HG03103 (cell line): ENCODE results near the gene C1QTNF8.

Experiments
- ATAC-seq: cut with Tn5 transposase; IDR thresholded peaks from one replicate; pipeline ENCODE4 v1.9.1; 2021; ENCODE audit warnings: low read depth; ENCODE audit not compliant: unreplicated experiment

The C1QTNF8 gene

GRCh38 chr16:1080801-1081733 is 15.0 kb downstream of the C1QTNF8 start:
- no peak for ATAC-seq

- ATAC-seq, result no peak
Observed at GRCh38 chr16:1079786-1080525, 16.1 kb downstream of the C1QTNF8 start.

GRCh38 chr16:1079341-1079740 is 16.7 kb downstream of the C1QTNF8 start:
- ATAC-seq, result no peak

GRCh38 chr16:1078579-1079021 is 17.4 kb downstream of the C1QTNF8 start:
- no peak for ATAC-seq

GRCh38 chr16:1077877-1078578 is 18.0 kb downstream of the C1QTNF8 start:
- no peak for ATAC-seq

GRCh38 chr16:1076801-1077576 is 19.1 kb downstream of the C1QTNF8 start:
- ATAC-seq, result no peak

GRCh38 chr16:1075546-1075945 is 20.5 kb downstream of the C1QTNF8 start:
- ATAC-seq, result no peak

GRCh38 chr16:1074379-1074649 is 21.7 kb downstream of the C1QTNF8 start:
- no peak for ATAC-seq

GRCh38 chr16:1073566-1074378 is 22.3 kb downstream of the C1QTNF8 start:
- ATAC-seq, result no peak

- no peak for ATAC-seq
Observed at GRCh38 chr16:1073262-1073558, 22.8 kb downstream of the C1QTNF8 start.

GRCh38 chr16:1072526-1073261 is 23.4 kb downstream of the C1QTNF8 start, which contains the start of gene SSTR5:
Gene SSTR5, plus strand, starts transcription at chr16:1072747. Its CDS starts 6,122 bp downstream, at chr16:1078869.
- no peak for ATAC-seq

- no peak for ATAC-seq
Observed at GRCh38 chr16:1071561-1072225, 24.4 kb downstream of the C1QTNF8 start.

- ATAC-seq, result no peak
Observed at GRCh38 chr16:1070864-1071408, 25.1 kb downstream of the C1QTNF8 start.

- no peak for ATAC-seq
Observed at GRCh38 chr16:1070084-1070863, 25.8 kb downstream of the C1QTNF8 start.

GRCh38 chr16:1069154-1069553 is 26.9 kb downstream of the C1QTNF8 start:
- no peak for ATAC-seq

GRCh38 chr16:1068451-1068850 is 27.6 kb downstream of the C1QTNF8 start:
- ATAC-seq, result no peak

GRCh38 chr16:1067629-1068028 is 28.4 kb downstream of the C1QTNF8 start:
- ATAC-seq, result no peak
